Esophagus muscularis mucosa (tissue), 4 donors: ENCODE measurements around the gene DNAJB13. TPM values are rescaled to one million over a fixed set of nuclear protein-coding genes. Genes with fewer than 3 reads are reported as not detected.

Experiments
- DNase-seq: peaks from one replicate; pipeline ENCODE4 v3.0.0-alpha.2; 2017; ENCODE audit errors: extremely low spot score
- H3K27ac ChIP-seq, 4 donors: fragments of 200-600 bp; sonication (generic); replicated peaks in 1 of 4; 1 replicate in 3 of 4; 2 replicates in 1 of 4; pipeline ENCODE4 v1.5.1; 2016 to 2019; ENCODE audit warnings: mild to moderate bottlenecking in 1 of 4
- H3K27me3 ChIP-seq, 4 donors: fragments of 200-600 bp; sonication (generic); one replicate each; pipeline versions ENCODE4 v1.5.1 to v1.6.0; 2016 to 2019
- H3K36me3 ChIP-seq, 4 donors: fragments of 200-600 bp; sonication (generic); one replicate each; pipeline ENCODE4 v1.5.1; 2016 to 2019
- H3K4me1 ChIP-seq, 4 donors: fragments of 200-600 bp; sonication (generic); one replicate each; pipeline ENCODE4 v1.5.1; 2016 to 2019
- H3K4me3 ChIP-seq, 4 donors: fragments of 200-600 bp; sonication (generic); 1 replicate in 2 of 4; 2 replicates in 2 of 4; pipeline ENCODE4 v1.5.1; 2016 to 2019; ENCODE audit warnings: mild to moderate bottlenecking in 4 of 4, moderate library complexity in 1 of 4
- H3K9me3 ChIP-seq, 4 donors: fragments of 200-600 bp; sonication (generic); 1 replicate in 3 of 4; 2 replicates in 1 of 4; pipeline ENCODE4 v1.5.1; 2016 to 2019
- CTCF ChIP-seq, 3 experiments: fragments of 200-600 bp in 2 of 3; fragments of 450-650 bp in 1 of 3; sonication (generic) in 2 of 3; IDR thresholded peaks; one replicate each; pipeline ENCODE4 v1.5.1; 2017 to 2019; ENCODE audit warnings: antibody characterized with exemption in 3 of 3, mild to moderate bottlenecking in 2 of 3, moderate library complexity in 1 of 3
- EP300 ChIP-seq: sonication (generic); formaldehyde crosslinking; IDR thresholded peaks from one replicate; pipeline ENCODE4 v1.6.1; 2017; ENCODE audit warnings: antibody characterized with exemption
- POLR2A ChIP-seq: fragments of 450-650 bp; IDR thresholded peaks from one replicate; pipeline ENCODE4 v1.6.1; 2017; ENCODE audit warnings: antibody characterized with exemption, moderate library complexity, mild to moderate bottlenecking, low read depth
- POLR2AphosphoS5 ChIP-seq, 2 donors: sonication (generic); formaldehyde crosslinking; IDR thresholded peaks; one replicate each; pipeline ENCODE4 v1.6.1; 2017; ENCODE audit warnings: antibody characterized with exemption in 2 of 2
- WGBS: methylation state at CpG from one replicate; pipeline ENCODE4 v1.1.5; 2018; 5-methylcytosine and 5-hydroxymethylcytosine counted together
- intact Hi-C: fragments of 100-400 bp; cut with DNase I; formaldehyde crosslinking; loops from one replicate; pipeline ENCODE4 v1.15.1; 2023
- total RNA-seq, 4 donors: library from RNA; depleted of rRNA; stranded (reverse); fragments of >200 nt; gene quantifications; one replicate each; pipeline versions ENCODE4 v1.1.0 to v1.2.1, GENCODE V29; 2016

DNAJB13 gene
- total RNA-seq, 4 donors from 2014 or later = not detected

- Histone ChIP-seq H3K27ac (no peak overlapping the region), H3K27me3 (no peaks in the 10 kb centered on the region), H3K4me1 (no peaks in the 10 kb centered on the region), H3K36me3 (no peaks in the 10 kb centered on the region), H3K9me3 (no peaks in the 10 kb centered on the region), H3K4me3 (no peak overlapping the region)
- no peak for DNase-seq
- intact Hi-C loops = no loop called here
- WGBS = 92% methylated on average over 5 of the region's 5 CpGs
- TF ChIP-seq POLR2AphosphoS5 (IDR thresholded peaks at IDR 0.05) (no peak), POLR2A (no peak), CTCF (IDR thresholded peaks at IDR 0.05) (no peak)
These were observed 914 bp upstream of the DNAJB13 start for GRCh38 chr11:73949912-73950311.

GRCh38 chr11:73951797-73952196, 971 bp downstream of the DNAJB13 start:
- H3K27ac ChIP-seq = no peak overlapping the region
- H3K4me3 ChIP-seq = no peak overlapping the region
- no peak for DNase-seq
- no peaks in the 10 kb centered on the region for H3K36me3 ChIP-seq
- peaks cover 0 to 6% (median 0%) of the 10 kb centered on the region in 4 donors for H3K27me3 ChIP-seq
- no peak for TF ChIP-seq EP300
- no peak for TF ChIP-seq POLR2AphosphoS5 (IDR thresholded peaks at IDR 0.05)
- no peak for TF ChIP-seq CTCF (IDR thresholded peaks at IDR 0.05)
- no peak for TF ChIP-seq POLR2A
- intact Hi-C loops = no loop called here
- H3K4me1 ChIP-seq = no peaks in the 10 kb centered on the region
- no peaks in the 10 kb centered on the region for H3K9me3 ChIP-seq
- 93% methylated on average over 7 of the region's 7 CpGs for WGBS

- WGBS = 69% methylated on average over 26 of the region's 29 CpGs
- no peak overlapping the region for H3K27ac ChIP-seq
- no peak overlapping the region for H3K4me3 ChIP-seq
- TF ChIP-seq POLR2AphosphoS5 (IDR thresholded peaks at IDR 0.05) = no peak
- TF ChIP-seq POLR2A = no peak
- TF ChIP-seq CTCF (IDR thresholded peaks at IDR 0.05) = no peak
- no peak for TF ChIP-seq EP300
- H3K9me3 ChIP-seq = no peaks in the 10 kb centered on the region
- DNase-seq = no peak
- intact Hi-C loops = no loop called here
- no peaks in the 10 kb centered on the region for H3K4me1 ChIP-seq
- H3K27me3 ChIP-seq = peaks cover 0 to 18% (median 0%) of the 10 kb centered on the region in 4 donors
- H3K36me3 ChIP-seq = no peaks in the 10 kb centered on the region
These were observed 6.2 kb downstream of the DNAJB13 start for GRCh38 chr11:73956876-73957653.

DNA sequence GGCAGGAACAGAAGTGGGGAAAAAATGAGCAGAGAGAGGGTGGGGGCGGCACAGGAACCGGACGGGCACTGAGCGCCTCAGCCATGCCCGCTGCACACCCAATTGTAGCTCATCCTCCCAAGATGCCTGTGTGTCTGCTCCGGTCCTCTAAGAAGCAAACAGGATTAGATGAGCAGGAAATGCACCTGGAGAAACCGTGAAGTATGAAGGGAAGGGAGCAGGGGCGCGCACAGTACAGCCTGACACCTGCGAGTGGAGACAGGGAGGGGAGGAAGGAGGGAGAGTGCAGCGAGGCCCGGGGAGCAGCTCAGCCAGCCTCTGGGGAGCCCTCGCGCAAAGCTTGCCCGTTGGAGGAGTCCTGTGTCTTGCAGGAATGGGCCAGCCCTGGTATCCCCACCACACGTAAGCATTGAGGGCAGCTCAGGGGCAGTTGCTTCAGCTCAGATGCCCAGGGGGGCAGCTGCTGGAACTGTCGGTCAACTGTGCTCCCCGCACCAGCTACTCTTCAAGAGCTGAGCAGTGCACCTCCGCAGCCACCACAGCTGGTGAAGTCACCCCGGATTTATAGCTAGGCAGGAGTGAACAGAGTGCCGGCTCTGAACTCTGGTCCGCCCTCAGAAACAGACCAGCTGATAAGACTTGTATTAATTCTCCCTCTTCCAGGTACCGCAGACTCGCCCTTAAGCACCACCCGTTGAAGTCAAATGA, 7.0 kb downstream of the DNAJB13 start:
- no peak overlapping the region for H3K27ac ChIP-seq
- WGBS = 82% methylated on average over 20 of the region's 25 CpGs
- peaks cover 0 to 18% (median 0%) of the 10 kb centered on the region in 4 donors for H3K27me3 ChIP-seq
- no peaks in the 10 kb centered on the region for H3K36me3 ChIP-seq
- H3K9me3 ChIP-seq = no peaks in the 10 kb centered on the region
- TF ChIP-seq EP300 = no peak
- no peak overlapping the region for H3K4me3 ChIP-seq
- no peak for DNase-seq
- no peaks in the 10 kb centered on the region for H3K4me1 ChIP-seq
- intact Hi-C loops = no loop called here

- 86% methylated on average over 18 of the region's 18 CpGs for WGBS
- Histone ChIP-seq H3K4me1 (no peaks in the 10 kb centered on the region), H3K27ac (no peak overlapping the region), H3K9me3 (no peaks in the 10 kb centered on the region), H3K4me3 (no peak overlapping the region), H3K27me3 (peaks cover 0 to 18% (median 0%) of the 10 kb centered on the region in 4 donors), H3K36me3 (no peaks in the 10 kb centered on the region)
- DNase-seq = no peak
- intact Hi-C loops = no loop called here
- TF ChIP-seq POLR2A = no peak
- TF ChIP-seq POLR2AphosphoS5 (IDR thresholded peaks at IDR 0.05) = no peak
- TF ChIP-seq EP300 = no peak
- no peak for TF ChIP-seq CTCF (IDR thresholded peaks at IDR 0.05)
These were observed 7.8 kb downstream of the DNAJB13 start for GRCh38 chr11:73958521-73959141.
